GM23248 (cell line): ENCODE data around the gene MED12L. TPM values are rescaled to one million over a fixed set of nuclear protein-coding genes. Genes with fewer than 3 reads are reported as not detected.

Experiments used
- DNase-seq: peaks from one replicate; pipeline ENCODE4 v3.0.0-alpha.2; 2015
- H2AFZ ChIP-seq: fragments of 200-600 bp; sonication (generic); 2 replicates; pipeline ENCODE4 v1.6.1; 2016; ENCODE audit warnings: antibody characterized with exemption
- H3F3A ChIP-seq: fragments of 200-600 bp; sonication (generic); 2 replicates; pipeline ENCODE4 v1.6.1; 2016; ENCODE audit warnings: mild to moderate bottlenecking, antibody characterized with exemption, mixed run types; ENCODE audit not compliant: insufficient read depth
- H3K27ac ChIP-seq: fragments of 200-600 bp; sonication (generic); 2 replicates; pipeline ENCODE4 v1.5.1; 2016; ENCODE audit warnings: mild to moderate bottlenecking
- H3K27me3 ChIP-seq: fragments of 200-600 bp; sonication (generic); replicated peaks from 2 replicates; pipeline ENCODE4 v1.6.1; 2016; ENCODE audit warnings: mild to moderate bottlenecking; ENCODE audit not compliant: insufficient read depth
- H3K36me3 ChIP-seq: fragments of 200-600 bp; sonication (generic); 2 replicates; pipeline ENCODE4 v1.6.1; 2016; ENCODE audit warnings: low read depth, mild to moderate bottlenecking
- H3K4me1 ChIP-seq: fragments of 200-600 bp; sonication (generic); 2 replicates; pipeline ENCODE4 v1.6.1; 2016; ENCODE audit warnings: mild to moderate bottlenecking; ENCODE audit not compliant: insufficient read depth
- H3K4me2 ChIP-seq: fragments of 200-600 bp; sonication (generic); one replicate; pipeline ENCODE4 v1.6.1; 2016; ENCODE audit warnings: mild to moderate bottlenecking; ENCODE audit not compliant: unreplicated experiment
- H3K4me3 ChIP-seq: fragments of 200-600 bp; sonication (generic); 2 replicates; pipeline ENCODE4 v1.5.1; 2016; ENCODE audit warnings: mild to moderate bottlenecking
- H3K79me2 ChIP-seq: fragments of 200-600 bp; sonication (generic); 2 replicates; pipeline ENCODE4 v1.6.1; 2016; ENCODE audit warnings: mild to moderate bottlenecking; ENCODE audit not compliant: insufficient read depth
- H3K9ac ChIP-seq: fragments of 200-600 bp; sonication (generic); 2 replicates; pipeline ENCODE4 v1.6.1; 2016; ENCODE audit warnings: mild to moderate bottlenecking
- H3K9me2 ChIP-seq: fragments of 200-600 bp; sonication (generic); 2 replicates; pipeline ENCODE4 v1.6.1; 2016; ENCODE audit warnings: mixed run types, mild to moderate bottlenecking, moderate library complexity; ENCODE audit not compliant: insufficient read depth
- H3K9me3 ChIP-seq: fragments of 200-600 bp; sonication (generic); one replicate; pipeline ENCODE4 v1.6.1; 2017; ENCODE audit warnings: low read depth
- H4K20me1 ChIP-seq: fragments of 200-600 bp; sonication (generic); 2 replicates; pipeline ENCODE4 v1.6.0; 2016; ENCODE audit not compliant: insufficient read depth
- EZH2 ChIP-seq: fragments of 200-600 bp; sonication (generic); IDR thresholded peaks from 2 replicates; pipeline ENCODE4 v1.6.1; 2018; ENCODE audit warnings: antibody characterized with exemption, mild to moderate bottlenecking; ENCODE audit not compliant: insufficient read depth, poor library complexity, severe bottlenecking
- EZH2phosphoT487 ChIP-seq: fragments of 200-600 bp; sonication (generic); IDR thresholded peaks from 2 replicates; pipeline ENCODE4 v1.6.1; 2018; ENCODE audit warnings: antibody characterized with exemption, moderate library complexity, mild to moderate bottlenecking, low read depth; ENCODE audit not compliant: insufficient read depth
- WGBS, 2 experiments: methylation state at CpG; one replicate each; pipeline ENCODE4 v1.1.6; 2015 to 2017; ENCODE audit warnings: low lambda C conversion rate in 2 of 2, low coverage in 1 of 2; ENCODE audit errors: missing lambda C conversion rate in 2 of 2; 5-methylcytosine and 5-hydroxymethylcytosine counted together
- in situ Hi-C: fragments of 300-500 bp; cut with MboI; formaldehyde crosslinking; loops from 2 replicates; pipeline ENCODE4 v1.15.0; 2020
- polyA plus RNA-seq: library from polyadenylated mRNA; unstranded; fragments of >200 nt; fragmentation: Nextera tagmentation; extraction: Ambion mirVana; gene quantifications from 2 replicates; pipeline ENCODE4 v1.2.1, GENCODE V29; 2016
- total RNA-seq: library from RNA; depleted of rRNA; stranded (reverse); fragments of >200 nt; shearing (Covaris generic); gene quantifications from 2 replicates; pipeline ENCODE4 v1.2.3, GENCODE V29; 2014

The MED12L gene
- total and polyA plus RNA-seq, 2 experiments from 2014 or later = 0.13 to 0.32 TPM

DNA sequence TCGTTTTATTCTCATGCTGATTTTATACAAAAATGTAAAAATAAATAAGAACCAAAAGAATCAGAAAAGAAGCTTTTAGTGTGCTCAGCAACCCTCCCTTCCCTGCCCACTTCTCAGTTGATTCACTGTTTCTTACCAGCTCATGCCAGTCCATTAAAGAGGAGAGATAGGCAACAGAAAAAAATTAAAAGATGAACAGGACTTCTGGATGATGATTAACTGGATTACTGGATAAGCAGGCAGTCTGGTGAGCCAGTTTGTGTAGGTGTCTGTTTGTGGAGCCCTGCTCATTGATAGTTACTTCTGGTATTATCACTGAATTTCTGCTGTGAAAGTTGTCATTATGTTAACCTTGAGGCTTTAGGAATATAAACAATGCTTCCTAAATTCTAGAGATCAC, 132.7 kb downstream of the MED12L start:
- H3K36me3 ChIP-seq = no peaks in the 10 kb centered on the region
- H4K20me1 ChIP-seq = no peaks in the 10 kb centered on the region
- TF ChIP-seq EZH2phosphoT487 (no peak), EZH2 (no peak)
- in situ Hi-C loops = no loop called here
- no peaks in the 10 kb centered on the region for H3K9me2 ChIP-seq
- H3K4me3 ChIP-seq = no peak overlapping the region
- peaks cover 36% of the 10 kb centered on the region for H3K4me1 ChIP-seq
- peaks cover 13% of the 10 kb centered on the region; the same call in 1 of the 2 replicates for H3F3A ChIP-seq
- WGBS, 2 experiments = 48 to 56% methylated on average over 1 of the region's 1 CpG
- no peaks in the 10 kb centered on the region for H3K27me3 ChIP-seq
- peak; percentile 32 for DNase-seq
- no peak overlapping the region for H3K9ac ChIP-seq
- H3K27ac ChIP-seq = no peak overlapping the region
- H2AFZ ChIP-seq = no peak overlapping the region
- H3K9me3 ChIP-seq = no peaks in the 10 kb centered on the region
- no peaks in the 10 kb centered on the region for H3K79me2 ChIP-seq
- H3K4me2 ChIP-seq = peak overlapping the region; percentile 24

DNA sequence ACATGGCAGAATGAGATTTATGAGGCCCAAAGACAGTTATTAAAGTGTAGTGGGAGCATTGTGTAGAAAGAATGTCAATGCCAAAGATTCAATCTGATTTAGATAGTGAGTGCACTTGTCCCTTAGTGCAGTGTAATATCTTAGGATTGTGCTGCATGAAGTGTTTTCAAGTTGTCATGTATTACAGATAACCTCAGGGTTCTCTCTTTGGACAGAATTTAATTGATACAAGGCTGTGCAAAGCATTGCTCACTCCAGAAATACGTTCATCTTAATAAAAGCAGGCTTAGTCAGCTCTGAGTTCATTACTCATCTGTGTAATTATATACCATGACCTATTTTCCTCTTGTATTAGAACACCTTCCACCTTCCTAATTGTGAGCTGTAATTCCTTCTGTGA, 133.6 kb downstream of the MED12L start:
- Histone ChIP-seq H3K9ac (no peak overlapping the region), H3K4me2 (peak overlapping the region; percentile 59)

DNA sequence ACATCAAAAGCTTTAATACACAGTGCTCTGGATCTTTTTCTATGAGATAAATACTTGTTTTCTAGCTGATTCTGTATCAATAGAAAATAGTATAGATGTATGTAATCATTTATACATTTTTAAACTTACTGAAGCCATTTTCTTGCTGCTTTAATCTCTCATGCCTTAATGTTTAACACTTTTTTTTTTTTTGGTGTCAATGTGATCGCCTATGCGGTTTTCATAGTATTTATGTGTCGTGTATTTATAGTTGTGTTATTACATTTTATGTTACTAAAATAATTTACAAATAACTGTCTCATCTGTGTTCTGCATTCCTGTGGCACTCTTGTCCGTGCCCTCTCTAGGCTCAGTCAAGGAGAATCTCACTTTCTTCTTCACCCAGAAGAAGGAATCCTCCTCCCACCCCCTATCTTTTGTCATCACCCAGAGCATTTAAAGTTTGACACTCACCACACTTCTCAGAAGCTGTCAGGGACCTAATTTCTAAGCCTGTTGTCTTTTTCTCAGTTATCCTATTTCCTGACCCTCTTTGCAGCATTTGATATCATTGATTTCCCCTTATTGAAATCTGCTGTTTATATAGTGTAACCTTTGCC, 138.9 kb downstream of the MED12L start:
- TF ChIP-seq EZH2 (no peak), EZH2phosphoT487 (no peak)
- WGBS, 2 experiments = 94 to 95% methylated on average over 4 of the region's 4 CpGs
- Histone ChIP-seq H3K36me3 (no peaks in the 10 kb centered on the region), H3K9ac (no peak overlapping the region), H3K4me3 (no peak overlapping the region), H3K9me3 (no peaks in the 10 kb centered on the region), H3K79me2 (no peaks in the 10 kb centered on the region), H3K4me2 (no peak overlapping the region), H4K20me1 (no peaks in the 10 kb centered on the region), H2AFZ (no peak overlapping the region), H3F3A (peaks cover 23% of the 10 kb centered on the region), H3K27ac (no peak overlapping the region), H3K4me1 (peaks cover 38% of the 10 kb centered on the region), H3K27me3 (no peaks in the 10 kb centered on the region), H3K9me2 (no peaks in the 10 kb centered on the region)
- in situ Hi-C loops = loop anchor here (10.0 kb wide), 1 partner anchor 60 kb away; no protein-coding TSS in a partner anchor
- no peak for DNase-seq

More for the DNA sequence above, 133.6 kb downstream of the MED12L start:
- in situ Hi-C loops = no loop called here
- no peak overlapping the region for H2AFZ ChIP-seq
- peak; percentile 91 for DNase-seq
- H3K9me3 ChIP-seq = no peaks in the 10 kb centered on the region
- H4K20me1 ChIP-seq = no peaks in the 10 kb centered on the region
- no peaks in the 10 kb centered on the region for H3K79me2 ChIP-seq
- H3K27me3 ChIP-seq = no peaks in the 10 kb centered on the region
- TF ChIP-seq EZH2phosphoT487 (0 out of 2 replicates have a peak, but pooled peaks have one; percentile 64), EZH2 (no peak)
- H3F3A ChIP-seq = peaks cover 13% of the 10 kb centered on the region; the same call in 1 of the 2 replicates
- H3K27ac ChIP-seq = peak overlapping the region; percentile 18; the same call in 1 of the 2 replicates
- 0 to 5% methylated on average over 1 of the region's 1 CpG for WGBS, 2 experiments
- no peak overlapping the region for H3K4me3 ChIP-seq
- no peaks in the 10 kb centered on the region for H3K9me2 ChIP-seq
- H3K36me3 ChIP-seq = no peaks in the 10 kb centered on the region
- H3K4me1 ChIP-seq = peaks cover 36% of the 10 kb centered on the region

DNA sequence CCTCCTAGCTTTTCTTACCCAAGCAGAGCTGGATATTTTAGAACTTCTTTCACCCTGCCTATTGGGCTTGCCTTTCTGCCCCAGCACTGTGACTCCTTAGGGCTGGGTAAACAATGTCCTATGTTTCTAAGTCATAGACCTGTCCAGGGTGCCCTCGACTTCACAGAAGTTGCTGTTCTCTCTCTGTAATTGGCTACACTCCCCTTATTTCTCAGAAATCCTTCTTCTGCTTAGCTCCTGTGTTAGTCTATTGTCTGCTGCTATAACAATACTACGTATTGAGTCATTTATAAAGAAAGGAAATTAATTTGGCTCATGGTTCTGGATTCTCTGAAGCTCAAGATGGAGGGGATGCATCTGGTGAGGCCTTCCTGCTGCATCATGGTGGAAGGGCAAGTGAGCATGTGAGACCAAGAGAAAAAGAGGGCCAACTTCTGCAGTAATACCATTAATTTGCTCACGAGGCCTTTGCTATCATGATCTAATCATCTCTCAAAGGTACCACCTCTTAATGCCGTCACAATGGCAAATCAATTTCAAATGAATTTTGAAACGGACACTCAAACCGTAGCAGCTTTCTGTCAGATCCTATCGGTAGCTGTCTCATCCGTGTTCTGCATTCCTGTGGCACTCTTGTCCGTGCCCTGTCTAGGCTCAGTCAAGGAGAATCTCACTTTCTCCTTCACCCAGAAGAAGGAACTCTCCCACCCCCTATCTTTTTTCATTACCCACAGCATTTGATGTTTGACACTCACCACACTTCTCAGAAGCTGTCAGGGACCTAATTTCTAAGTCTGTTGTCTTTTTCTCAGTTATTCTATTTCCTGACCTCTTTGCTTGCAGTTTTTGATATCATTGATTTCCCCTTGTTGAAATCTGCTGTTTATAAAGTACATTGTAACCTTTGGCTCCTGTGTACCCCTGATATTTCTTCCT, 139.8 kb downstream of the MED12L start:
- peaks cover 36% of the 10 kb centered on the region for H3K4me1 ChIP-seq
- no peaks in the 10 kb centered on the region for H3K79me2 ChIP-seq
- H3K9ac ChIP-seq = no peak overlapping the region
- no peak overlapping the region for H3K4me2 ChIP-seq
- no peak overlapping the region for H2AFZ ChIP-seq
- no peak for TF ChIP-seq EZH2
- no peak for TF ChIP-seq EZH2phosphoT487
- no peak for DNase-seq
- H3K9me2 ChIP-seq = no peaks in the 10 kb centered on the region
- H3K9me3 ChIP-seq = no peaks in the 10 kb centered on the region
- peaks cover 19% of the 10 kb centered on the region for H3F3A ChIP-seq
- H3K27me3 ChIP-seq = no peaks in the 10 kb centered on the region
- no peak overlapping the region for H3K4me3 ChIP-seq
- no peak overlapping the region for H3K27ac ChIP-seq
- WGBS, 2 experiments = 87% methylated on average over 9 of the region's 9 CpGs
- no peaks in the 10 kb centered on the region for H4K20me1 ChIP-seq
- in situ Hi-C loops = loop anchor here (5.0 to 10.0 kb wide), 2 partner anchors 52 to 61 kb away; partner anchors contain the start of gene P2RY14
- H3K36me3 ChIP-seq = no peaks in the 10 kb centered on the region
